Stimulated activated CD8-positive, alpha-beta memory T cell treated with anti-CD3 and anti-CD28 coated beads, Interleukin-15, amount 100 ng/mL, for 48 hours (primary cell): ENCODE measurements around the gene USP24.

Experiments used
- DNase-seq, 2 donors: peaks; one replicate each; pipeline ENCODE4 v3.0.0-alpha.2; 2020; ENCODE audit warnings: low read depth in 2 of 2

Gene USP24

GRCh38 chr1:55215194-55216021, at the start of gene USP24:
Gene USP24 (minus strand): TSS chr1:55215364. CDS start chr1:55215113, 251 bp downstream.
- peak; percentile 65 to 72 for DNase-seq

GRCh38 chr1:55262822-55263221, 47.7 kb upstream of the USP24 start:
- no peak for DNase-seq

DNA sequence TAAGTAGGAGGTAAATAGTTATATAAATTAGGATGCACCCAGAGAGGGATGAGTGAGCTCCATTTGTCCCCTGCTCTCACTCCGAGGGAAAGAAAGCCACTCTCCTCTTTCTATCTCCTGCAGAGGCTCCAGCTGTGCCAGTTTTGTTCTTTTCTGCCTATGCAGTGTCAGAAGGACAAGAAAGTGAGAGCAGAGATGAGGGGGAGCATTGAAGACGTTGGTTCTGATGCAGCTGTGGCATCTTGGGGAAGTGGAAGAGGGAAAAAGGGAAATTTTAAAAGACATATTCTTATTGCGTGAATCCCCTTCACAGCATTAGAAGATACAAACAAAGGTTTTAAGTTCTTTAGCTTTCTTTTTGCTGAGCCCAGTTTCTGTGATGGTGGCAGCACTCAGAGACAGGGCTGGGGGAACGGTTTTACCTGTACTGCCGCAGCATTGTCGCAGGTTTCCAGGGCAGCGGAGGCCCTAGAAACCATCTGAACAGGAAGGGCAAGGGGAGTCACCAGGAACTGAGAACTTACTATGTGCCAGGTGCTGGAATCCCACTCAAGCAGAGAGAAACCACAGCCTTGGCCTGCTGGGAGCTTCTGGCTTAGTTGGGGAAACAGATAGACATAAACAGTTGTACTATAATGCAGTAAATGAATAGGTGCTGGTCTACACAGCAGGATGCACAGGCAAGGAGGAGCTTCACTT, 44.9 kb upstream of the USP24 start:
- no peak for DNase-seq

DNA sequence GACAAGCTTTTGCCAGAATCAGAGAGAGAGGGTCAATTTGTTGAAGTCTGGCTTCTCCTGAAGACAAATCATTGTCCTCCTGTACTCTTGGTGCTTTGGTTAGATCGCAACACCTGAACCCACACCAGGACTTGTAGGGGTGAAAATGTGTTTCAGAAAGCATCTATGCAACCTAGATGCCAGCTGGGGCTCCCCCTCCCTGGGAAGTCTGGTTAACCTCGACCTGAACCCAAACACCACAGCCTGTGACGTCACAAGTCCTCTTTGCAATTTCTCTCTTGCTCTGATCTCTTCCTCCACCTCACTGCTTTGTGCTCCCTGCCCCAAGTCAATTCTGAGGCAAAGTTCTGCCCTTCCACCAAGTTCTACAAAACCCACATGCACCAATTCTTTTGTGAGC, 42.8 kb upstream of the USP24 start:
- peak in 1 of 2 donors; percentile 60 for DNase-seq

GRCh38 chr1:55255901-55256300, 40.7 kb upstream of the USP24 start:
- DNase-seq = no peak

- no peak for DNase-seq
These were observed 37.9 kb upstream of the USP24 start for GRCh38 chr1:55252942-55253589.

DNA sequence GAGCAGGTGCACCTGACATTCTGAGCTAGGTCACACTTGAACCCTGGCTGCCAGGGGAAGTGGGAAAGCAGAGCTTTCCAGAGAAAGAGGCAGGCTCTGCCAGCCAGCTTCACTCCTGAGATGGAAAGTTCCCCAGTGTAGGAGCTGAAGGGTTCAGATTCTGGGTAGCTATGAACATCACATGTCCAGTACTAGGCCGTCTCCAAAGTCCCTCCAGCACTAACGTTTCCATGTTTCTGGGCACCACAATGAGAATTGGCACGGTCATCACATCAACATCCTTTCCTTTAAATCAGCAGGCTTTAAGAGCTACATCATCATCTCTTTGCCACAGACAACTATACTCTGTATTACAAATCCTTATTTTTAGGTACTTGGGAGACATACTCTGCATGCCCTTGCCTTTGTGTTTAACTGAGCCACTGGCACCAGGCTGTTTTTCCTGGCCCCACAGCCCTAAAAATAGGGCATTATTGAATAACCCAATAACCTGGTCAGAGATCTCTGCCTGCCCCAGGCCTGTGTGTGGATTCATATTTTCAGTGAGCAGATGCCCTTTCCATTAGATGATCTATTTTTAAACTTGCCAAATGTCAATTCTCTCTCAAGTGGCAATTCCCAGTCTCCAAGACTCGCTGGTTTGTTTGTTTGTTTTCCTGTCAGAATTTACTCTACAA, 35.4 kb upstream of the USP24 start:
- DNase-seq = no peak

GRCh38 chr1:55249646-55250398, 34.7 kb upstream of the USP24 start:
- no peak for DNase-seq

DNA sequence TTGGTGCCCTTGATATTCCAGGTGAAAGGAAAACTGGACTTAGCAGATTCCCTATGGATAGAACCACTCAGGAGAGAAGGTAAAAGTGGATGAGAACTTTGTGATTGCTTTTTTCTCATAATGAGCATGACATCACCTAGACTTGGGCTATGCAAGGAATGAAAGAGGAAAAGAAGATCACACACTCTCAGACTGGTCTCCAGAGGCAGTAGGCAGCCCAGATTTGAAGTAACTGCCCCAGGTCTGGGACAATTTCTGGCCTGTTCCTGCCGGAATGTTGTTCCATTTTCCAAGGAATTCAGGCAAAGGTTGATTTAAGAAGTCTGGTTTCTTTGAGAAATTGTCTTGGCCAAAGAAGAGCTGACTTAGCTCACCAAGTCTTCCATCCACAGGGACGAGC, 31.7 kb upstream of the USP24 start:
- DNase-seq = no peak

GRCh38 chr1:55246331-55246730, 31.2 kb upstream of the USP24 start:
- DNase-seq = no peak

GRCh38 chr1:55245781-55246180, 30.6 kb upstream of the USP24 start:
- no peak for DNase-seq

- no peak for DNase-seq
These were observed 29.4 kb upstream of the USP24 start for GRCh38 chr1:55244476-55245099.

DNA sequence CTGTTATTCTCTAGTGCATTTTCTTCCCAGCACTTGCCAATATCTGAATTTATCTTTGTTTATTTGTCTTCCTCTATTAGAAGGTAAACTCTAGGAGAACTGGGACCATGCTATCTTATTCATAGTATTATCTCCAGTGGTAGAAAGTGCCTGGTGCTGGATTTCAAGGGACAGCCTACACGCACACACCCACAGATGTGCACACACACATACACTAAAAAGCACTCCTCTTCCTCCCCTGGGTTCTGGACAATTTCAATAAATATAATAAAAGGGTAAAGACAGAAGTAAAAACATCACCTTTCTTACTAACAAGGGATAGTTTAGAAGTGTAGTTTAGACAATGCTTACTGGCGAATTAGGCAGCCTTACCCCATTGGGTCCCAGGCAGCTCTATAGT, 28.5 kb upstream of the USP24 start:
- no peak for DNase-seq

GRCh38 chr1:55239548-55239947, 24.4 kb upstream of the USP24 start:
- no peak for DNase-seq

DNA sequence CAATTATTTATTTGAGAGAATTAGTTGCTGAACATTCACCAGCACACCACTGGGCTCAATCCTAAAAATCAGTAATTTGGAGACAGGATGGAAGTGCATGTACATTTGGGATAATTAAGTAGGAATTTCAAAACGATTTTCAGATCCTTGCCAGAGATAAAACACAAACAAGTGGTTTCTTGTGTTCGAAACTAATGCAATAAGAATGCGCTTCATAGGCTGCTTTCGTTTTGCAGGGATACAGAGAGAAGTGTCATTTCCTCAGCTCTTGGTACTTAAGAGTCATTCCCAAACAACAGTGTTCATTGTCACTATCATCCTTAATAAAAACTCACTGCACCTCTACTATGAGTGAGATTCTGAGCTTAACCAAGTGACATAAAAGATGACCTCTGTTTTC, 20.6 kb upstream of the USP24 start:
- no peak for DNase-seq

- no peak for DNase-seq
These were observed 18.9 kb upstream of the USP24 start for GRCh38 chr1:55234016-55234415.

- no peak for DNase-seq
These were observed 18.1 kb upstream of the USP24 start for GRCh38 chr1:55233145-55233777.

DNA sequence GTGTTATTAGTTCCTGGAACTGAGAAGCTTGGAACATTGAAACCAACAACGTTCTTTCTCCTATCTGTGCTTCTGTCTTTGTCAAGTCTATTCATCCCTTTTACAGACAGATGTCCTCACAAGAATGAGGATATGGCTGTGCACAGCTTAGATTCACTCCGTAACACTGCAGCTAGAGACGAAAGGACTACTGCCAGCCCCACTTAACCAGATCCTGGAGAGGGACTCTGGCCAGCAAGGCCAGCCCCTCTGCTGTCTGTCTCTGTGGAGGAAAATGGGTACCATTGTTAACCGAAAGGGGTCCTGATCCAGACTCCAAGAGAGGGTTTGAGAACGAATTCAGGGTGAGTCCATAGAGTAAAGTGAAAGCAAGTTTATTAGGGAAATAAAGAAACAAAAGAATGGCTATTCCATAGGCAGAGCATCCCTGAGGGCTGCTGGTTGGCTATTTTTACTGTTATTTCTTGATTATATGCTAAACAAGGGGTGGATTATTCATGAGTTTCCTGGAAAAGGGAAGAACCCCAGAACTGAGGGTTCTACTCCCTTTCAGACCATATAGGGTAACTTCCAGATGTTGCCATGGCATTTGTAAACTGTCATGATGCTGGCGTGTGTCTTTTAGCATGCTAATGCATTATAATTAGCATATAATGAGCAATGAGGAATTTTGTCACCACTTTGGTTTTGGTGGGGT, 17.4 kb upstream of the USP24 start:
- no peak for DNase-seq

- DNase-seq = no peak
These were observed 16.6 kb upstream of the USP24 start for GRCh38 chr1:55231745-55232144.

- no peak for DNase-seq
These were observed 15.5 kb upstream of the USP24 start for GRCh38 chr1:55230659-55231058.
